Gastrocnemius medialis (tissue), 4 donors: ENCODE results near the gene ITGB2.

Experiments used
- CTCF ChIP-seq, 5 experiments: fragments of 450-650 bp in 3 of 5; fragments of 200-600 bp in 2 of 5; sonication (generic) in 2 of 5; IDR thresholded peaks in 4 of 5; conservative IDR thresholded peaks in 1 of 5; 1 replicate in 4 of 5; 2 replicates in 1 of 5; pipeline ENCODE4 v1.5.1; 2016 to 2019; ENCODE audit warnings: antibody characterized with exemption in 5 of 5, mild to moderate bottlenecking in 3 of 5, moderate library complexity in 3 of 5
- POLR2A ChIP-seq, 2 donors: fragments of 450-650 bp; IDR thresholded peaks; one replicate each; pipeline ENCODE4 v1.6.1; 2017; ENCODE audit warnings: antibody characterized with exemption in 2 of 2, mild to moderate bottlenecking in 2 of 2, moderate library complexity in 2 of 2

DNA sequence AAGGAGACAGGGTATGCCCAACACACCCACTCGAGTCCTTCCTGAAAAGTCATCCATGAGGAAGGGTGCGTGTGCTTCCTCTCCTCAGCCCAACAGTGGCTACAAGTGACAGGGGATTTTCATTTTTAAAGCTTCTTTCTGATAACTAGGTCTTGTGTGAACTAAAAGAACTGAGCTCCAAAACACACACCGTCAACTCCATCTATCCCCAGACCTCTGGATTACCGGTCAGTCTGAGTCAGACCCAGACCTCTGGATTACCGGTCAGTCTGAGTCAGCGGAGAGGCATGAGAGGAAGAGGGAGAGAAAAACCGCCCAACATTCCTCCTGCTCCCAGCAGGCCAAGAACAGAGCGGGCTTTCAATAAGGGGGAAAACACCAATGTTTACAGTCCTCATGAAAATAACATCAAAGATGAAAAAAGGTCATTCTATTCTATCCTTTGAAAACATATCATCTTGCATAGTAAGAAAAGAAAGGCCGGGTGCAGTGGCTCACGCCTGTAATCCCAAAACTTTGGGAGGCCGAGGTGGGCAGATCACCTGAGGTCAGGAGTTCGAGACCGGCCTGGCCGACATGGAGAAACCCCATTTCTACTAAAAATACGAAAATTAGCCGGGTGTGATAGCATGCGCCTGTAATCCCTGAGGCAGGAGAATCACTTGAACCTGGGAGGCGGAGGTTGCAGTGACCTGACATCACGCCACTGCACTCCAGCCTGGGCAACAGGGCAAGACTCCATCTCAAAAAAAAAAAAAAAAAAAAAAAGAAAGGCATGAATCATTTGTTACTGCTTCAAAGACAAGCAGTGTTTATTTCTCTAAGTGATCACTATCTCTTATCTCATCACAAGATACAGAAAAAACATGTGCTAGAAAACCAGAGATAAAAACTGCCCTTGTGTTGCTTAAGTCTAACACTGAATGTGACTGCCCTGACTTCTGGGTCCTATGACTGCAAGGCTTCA, 50.6 kb downstream of the ITGB2 start:
- peak; percentile 54 to 63 for TF ChIP-seq POLR2A (IDR thresholded peaks at IDR 0.05)
- TF ChIP-seq CTCF (IDR thresholded peaks at IDR 0.05 in 4 of 5, conservative IDR thresholded peaks at IDR 0.05 in 1 of 5), result no peak
